Retinal pigment epithelial cell (primary cell): ENCODE data around the gene EYS.

ENCODE experiments used
- DNase-seq: peaks from one replicate; pipeline ENCODE4 v3.0.0-alpha.2; 2010; ENCODE audit warnings: low read depth
- H3K4me3 ChIP-seq: 2 replicates; pipeline ENCODE4 v1.5.1; 2011; ENCODE audit warnings: mild to moderate bottlenecking, low read length, control low read depth, moderate library complexity
- TF ChIP-seq, protein P1 (sequence below): conservative IDR thresholded peaks from 2 replicates; pipeline ENCODE4 v1.5.1; 2011; ENCODE audit warnings: low read depth, low read length, control low read depth, inconsistent platforms

EYS gene

DNA sequence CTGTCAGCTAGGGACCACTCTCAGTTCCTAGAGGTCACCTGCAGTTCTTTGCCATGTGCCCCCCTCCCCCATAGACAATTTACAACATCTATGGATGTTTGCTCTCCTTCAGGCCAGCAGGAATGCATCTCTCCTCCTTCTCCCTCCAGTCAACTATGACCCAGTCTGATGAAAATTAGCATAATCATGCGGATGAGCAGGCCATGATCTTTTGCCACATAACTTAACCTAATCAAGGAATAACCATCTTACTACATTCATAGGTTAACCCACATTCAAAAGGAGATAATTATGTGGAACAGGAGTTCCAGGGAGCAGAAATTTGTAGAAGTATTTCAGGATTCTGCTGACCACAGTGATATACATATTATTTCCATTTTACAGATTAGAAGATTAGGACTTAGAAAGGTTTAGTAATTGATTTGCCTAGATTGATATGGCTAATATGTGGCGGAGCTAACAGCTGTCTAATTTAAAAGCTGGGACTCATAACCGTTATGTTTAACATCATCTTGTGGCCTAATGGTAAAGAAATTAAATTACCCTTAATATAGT, 1585.9 kb downstream of the EYS start:
- no peak for DNase-seq
- H3K4me3 ChIP-seq = no peak overlapping the region
- TF ChIP-seq, protein P1, sequence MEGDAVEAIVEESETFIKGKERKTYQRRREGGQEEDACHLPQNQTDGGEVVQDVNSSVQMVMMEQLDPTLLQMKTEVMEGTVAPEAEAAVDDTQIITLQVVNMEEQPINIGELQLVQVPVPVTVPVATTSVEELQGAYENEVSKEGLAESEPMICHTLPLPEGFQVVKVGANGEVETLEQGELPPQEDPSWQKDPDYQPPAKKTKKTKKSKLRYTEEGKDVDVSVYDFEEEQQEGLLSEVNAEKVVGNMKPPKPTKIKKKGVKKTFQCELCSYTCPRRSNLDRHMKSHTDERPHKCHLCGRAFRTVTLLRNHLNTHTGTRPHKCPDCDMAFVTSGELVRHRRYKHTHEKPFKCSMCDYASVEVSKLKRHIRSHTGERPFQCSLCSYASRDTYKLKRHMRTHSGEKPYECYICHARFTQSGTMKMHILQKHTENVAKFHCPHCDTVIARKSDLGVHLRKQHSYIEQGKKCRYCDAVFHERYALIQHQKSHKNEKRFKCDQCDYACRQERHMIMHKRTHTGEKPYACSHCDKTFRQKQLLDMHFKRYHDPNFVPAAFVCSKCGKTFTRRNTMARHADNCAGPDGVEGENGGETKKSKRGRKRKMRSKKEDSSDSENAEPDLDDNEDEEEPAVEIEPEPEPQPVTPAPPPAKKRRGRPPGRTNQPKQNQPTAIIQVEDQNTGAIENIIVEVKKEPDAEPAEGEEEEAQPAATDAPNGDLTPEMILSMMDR = no peak

DNA sequence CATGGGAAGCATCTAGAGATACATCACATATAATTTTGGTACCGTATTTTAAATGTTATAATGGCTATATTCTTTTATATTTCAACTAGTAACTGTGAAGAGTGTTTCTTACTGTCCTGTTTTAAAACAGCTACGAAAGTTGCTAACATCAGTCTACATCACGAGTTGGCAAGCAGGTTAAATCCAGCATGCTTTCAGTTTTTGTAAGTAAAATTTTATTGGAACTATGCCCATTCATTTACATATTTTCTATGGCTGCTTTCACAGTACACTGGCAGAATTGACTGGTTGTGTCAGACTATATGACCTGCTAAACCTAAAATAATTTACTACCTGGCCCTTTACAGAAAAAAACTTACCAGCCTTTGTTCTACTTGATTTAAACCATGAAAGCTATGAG, 1593.3 kb downstream of the EYS start:
- DNase-seq = peak; percentile 9
- no peak overlapping the region for H3K4me3 ChIP-seq
- TF ChIP-seq, protein P1 = no peak

DNA sequence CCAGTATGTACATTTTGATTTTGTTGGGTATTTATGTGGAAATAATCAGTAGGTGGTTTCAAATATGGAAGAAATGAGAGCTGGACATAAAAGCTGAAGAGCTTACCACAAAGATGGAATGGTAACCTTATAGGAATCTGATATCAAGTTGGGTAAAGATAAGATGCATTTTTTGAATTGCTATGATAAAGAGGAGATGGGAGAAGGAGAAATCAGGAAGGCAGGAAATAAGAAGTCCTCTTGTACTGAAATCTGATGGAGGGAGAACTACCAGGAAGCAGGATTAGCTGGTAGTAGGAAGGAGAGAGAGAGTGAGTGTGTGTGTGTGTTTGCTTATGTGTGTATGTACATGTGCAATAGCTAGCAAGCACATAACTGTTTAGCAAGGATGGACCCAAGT, 1603.0 kb downstream of the EYS start:
- no peak for DNase-seq
- TF ChIP-seq, protein P1 = no peak
- H3K4me3 ChIP-seq = no peak overlapping the region

DNA sequence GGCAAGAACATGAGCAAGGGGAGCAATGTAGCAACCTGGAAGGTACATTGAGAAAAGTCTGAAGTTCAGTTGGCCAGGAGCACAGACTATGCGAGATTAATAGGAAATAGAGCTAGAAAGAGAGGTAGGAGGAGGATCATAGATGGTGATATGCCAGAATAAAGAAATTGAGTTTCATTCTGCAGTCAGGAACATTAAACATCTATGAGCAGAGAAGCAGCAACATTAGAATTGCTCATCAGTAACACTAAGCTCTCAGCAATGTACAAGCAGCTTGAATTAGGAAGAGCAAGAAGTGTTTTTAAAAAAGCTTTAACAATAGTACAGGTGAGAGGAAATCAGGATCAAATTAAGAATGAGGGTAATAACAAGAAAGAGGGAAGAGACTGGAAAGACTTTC, 1603.5 kb downstream of the EYS start:
- no peak overlapping the region for H3K4me3 ChIP-seq
- DNase-seq = no peak
- TF ChIP-seq, protein P1 = no peak

DNA sequence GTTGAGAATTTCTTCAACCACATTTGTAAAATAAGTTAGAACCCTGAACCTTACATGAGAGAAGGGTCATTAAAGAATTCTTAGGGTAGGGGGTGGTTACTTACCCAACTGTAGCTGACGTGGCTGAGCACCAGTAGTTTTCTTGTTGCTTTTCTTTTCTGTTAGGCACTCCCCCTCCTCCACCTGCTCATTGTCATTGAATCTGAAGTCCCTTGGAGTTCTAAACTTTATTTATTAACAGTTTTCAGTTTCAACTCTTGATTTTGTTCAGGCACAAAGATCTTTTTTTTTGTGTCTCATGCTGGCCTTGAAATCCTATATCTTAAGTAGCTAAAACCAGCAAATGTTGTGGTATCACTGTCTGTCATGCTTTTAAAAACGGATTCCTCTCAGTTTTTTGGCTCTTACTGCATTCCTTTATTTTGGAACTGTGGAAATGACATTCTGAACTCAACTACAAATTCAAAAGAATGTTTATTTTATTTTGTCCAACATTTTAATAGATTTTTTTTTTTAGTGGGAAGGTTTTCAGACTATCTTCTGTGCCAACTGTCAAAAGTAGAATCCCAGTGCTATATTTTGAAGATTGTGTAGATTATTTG, 1606.2 kb downstream of the EYS start:
- no peak overlapping the region for H3K4me3 ChIP-seq
- TF ChIP-seq, protein P1 = no peak
- no peak for DNase-seq

DNA sequence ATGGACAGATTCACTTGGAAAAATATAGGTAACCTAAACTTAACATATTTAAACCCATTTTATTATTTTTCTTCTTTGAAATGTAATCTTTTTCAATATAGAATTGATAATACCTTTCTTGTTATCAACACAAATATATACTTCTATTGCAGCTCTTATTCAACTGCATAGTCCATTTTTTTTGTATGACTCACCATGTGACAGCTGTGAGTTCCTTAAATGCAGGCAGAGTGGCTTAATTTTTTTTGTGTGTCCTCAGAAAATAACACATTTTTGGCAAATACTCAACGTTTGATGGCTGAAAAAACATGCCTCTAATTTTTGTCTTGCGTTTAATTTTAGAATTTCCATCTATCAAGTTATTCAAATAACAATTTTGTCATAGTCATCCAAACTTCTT, 1616.7 kb downstream of the EYS start:
- DNase-seq = peak; percentile 11
- H3K4me3 ChIP-seq = no peak overlapping the region
- TF ChIP-seq, protein P1 = no peak

DNA sequence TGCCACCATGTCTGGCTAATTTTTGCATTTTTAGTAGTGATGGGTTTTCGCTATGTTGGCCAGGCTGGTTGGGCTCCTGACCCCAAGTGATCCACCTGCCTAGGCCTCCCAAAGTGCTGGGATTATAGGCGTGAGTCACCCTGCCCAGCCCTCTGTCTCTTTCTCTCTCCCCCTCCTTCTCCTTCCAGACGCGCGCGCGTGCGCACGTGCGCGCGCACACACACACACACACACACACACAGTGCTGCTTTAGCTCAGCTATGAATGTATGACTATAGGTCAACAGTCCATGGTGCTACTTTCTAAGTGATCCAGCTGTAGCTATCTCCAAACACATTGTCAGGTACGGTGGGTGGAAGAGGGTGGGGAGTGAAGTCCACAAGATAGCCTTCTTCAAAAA, 1621.9 kb downstream of the EYS start:
- TF ChIP-seq, protein P1 = no peak
- no peak for DNase-seq
- no peak overlapping the region for H3K4me3 ChIP-seq
